HepG2 (cell line): Measurements from ENCODE around the gene COX18. TPM values are rescaled to one million over a fixed set of nuclear protein-coding genes. Genes with fewer than 3 reads are reported as not detected.

Experiments used
- GMEB2 ChIP-seq: IDR thresholded peaks from 2 replicates; pipeline ENCODE4 v1.6.1; 2016; ENCODE audit warnings: missing biosample characterization, missing genetic modification reagents, low read depth
- HBP1 ChIP-seq: IDR thresholded peaks from 2 replicates; pipeline ENCODE4 v1.6.1; 2016; ENCODE audit warnings: low read depth, control low read depth
- MTF1 ChIP-seq: sonication (generic); formaldehyde crosslinking; IDR thresholded peaks from 2 replicates; pipeline ENCODE4 v1.5.0; 2020; ENCODE audit warnings: missing genetic modification reagents
- SP2 ChIP-seq: sonication (generic); formaldehyde crosslinking; IDR thresholded peaks from 2 replicates; pipeline ENCODE4 v1.5.1; 2020; ENCODE audit warnings: mild to moderate bottlenecking, missing genetic modification reagents
- TCF7 ChIP-seq: sonication (generic); IDR thresholded peaks from 2 replicates; pipeline ENCODE4 v1.6.1; 2016; ENCODE audit warnings: antibody characterized with exemption, low read depth
- ZNF251 ChIP-seq: sonication (generic); formaldehyde crosslinking; IDR thresholded peaks from 2 replicates; pipeline ENCODE4 v1.9.0; 2021; ENCODE audit warnings: mild to moderate bottlenecking, missing genetic modification reagents
- ZNF441 ChIP-seq: sonication (generic); formaldehyde crosslinking; IDR thresholded peaks from 2 replicates; pipeline ENCODE4 v1.7.0; 2021; ENCODE audit warnings: missing genetic modification reagents, borderline replicate concordance
- polyA plus RNA-seq, 8 experiments: library from polyadenylated mRNA; depleted of rRNA in 3 of 8; stranded (reverse) in 7 of 8; unstranded in 1 of 8; fragments of >200 nt; fragmentation: Illumina TruSeq in 4 of 8; extraction: Trizol in 4 of 8; gene quantifications; 2 replicates each; pipeline versions ENCODE4 v1.2.1 to v1.2.3, GENCODE V29; 2011 to 2016; ENCODE audit warnings: low read depth in 4 of 8, missing spikeins in 1 of 8, mixed read lengths in 1 of 8; ENCODE audit not compliant: insufficient read depth in 1 of 8
- total RNA-seq, 5 experiments: library from RNA; depleted of rRNA; stranded (reverse); fragments of >200 nt; fragmentation: Illumina TruSeq; extraction: Trizol; gene quantifications; 2 replicates each; pipeline ENCODE4 v1.2.3, GENCODE V29; 2016; ENCODE audit warnings: low read depth in 1 of 5
- TF ChIP-seq, protein P1 (sequence below), 2 experiments: fragments of 450-650 bp in 1 of 2; sonication (generic) in 1 of 2; formaldehyde crosslinking in 1 of 2; IDR thresholded peaks; 2 replicates each; pipeline versions ENCODE4 v1.6.1 to v1.8.0; 2016 to 2022; ENCODE audit warnings: antibody characterized with exemption in 1 of 2, mild to moderate bottlenecking in 1 of 2, missing genetic modification reagents in 1 of 2
- TF ChIP-seq, protein P2 (sequence below): sonication (generic); formaldehyde crosslinking; IDR thresholded peaks from 2 replicates; pipeline ENCODE4 v1.5.1; 2020; ENCODE audit warnings: mild to moderate bottlenecking, missing genetic modification reagents, borderline replicate concordance

The COX18 gene
- total and polyA plus RNA-seq, 2 of the 13 experiments (the other 11 are each of a cell fraction or from before 2014, with no cell fraction given) = 8.7 to 21.3 TPM

GRCh38 chr4:73018595-73018994 lies 50.9 kb downstream of the COX18 start (continued):
- TF ChIP-seq, protein P1, sequence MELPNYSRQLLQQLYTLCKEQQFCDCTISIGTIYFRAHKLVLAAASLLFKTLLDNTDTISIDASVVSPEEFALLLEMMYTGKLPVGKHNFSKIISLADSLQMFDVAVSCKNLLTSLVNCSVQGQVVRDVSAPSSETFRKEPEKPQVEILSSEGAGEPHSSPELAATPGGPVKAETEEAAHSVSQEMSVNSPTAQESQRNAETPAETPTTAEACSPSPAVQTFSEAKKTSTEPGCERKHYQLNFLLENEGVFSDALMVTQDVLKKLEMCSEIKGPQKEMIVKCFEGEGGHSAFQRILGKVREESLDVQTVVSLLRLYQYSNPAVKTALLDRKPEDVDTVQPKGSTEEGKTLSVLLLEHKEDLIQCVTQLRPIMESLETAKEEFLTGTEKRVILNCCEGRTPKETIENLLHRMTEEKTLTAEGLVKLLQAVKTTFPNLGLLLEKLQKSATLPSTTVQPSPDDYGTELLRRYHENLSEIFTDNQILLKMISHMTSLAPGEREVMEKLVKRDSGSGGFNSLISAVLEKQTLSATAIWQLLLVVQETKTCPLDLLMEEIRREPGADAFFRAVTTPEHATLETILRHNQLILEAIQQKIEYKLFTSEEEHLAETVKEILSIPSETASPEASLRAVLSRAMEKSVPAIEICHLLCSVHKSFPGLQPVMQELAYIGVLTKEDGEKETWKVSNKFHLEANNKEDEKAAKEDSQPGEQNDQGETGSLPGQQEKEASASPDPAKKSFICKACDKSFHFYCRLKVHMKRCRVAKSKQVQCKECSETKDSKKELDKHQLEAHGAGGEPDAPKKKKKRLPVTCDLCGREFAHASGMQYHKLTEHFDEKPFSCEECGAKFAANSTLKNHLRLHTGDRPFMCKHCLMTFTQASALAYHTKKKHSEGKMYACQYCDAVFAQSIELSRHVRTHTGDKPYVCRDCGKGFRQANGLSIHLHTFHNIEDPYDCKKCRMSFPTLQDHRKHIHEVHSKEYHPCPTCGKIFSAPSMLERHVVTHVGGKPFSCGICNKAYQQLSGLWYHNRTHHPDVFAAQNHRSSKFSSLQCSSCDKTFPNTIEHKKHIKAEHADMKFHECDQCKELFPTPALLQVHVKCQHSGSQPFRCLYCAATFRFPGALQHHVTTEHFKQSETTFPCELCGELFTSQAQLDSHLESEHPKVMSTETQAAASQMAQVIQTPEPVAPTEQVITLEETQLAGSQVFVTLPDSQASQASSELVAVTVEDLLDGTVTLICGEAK (IDR thresholded peaks at IDR 0.05) = no peak
- TF ChIP-seq, protein P1 (CRISPR knock-in tag; IDR thresholded peaks at IDR 0.05) = no peak
- TF ChIP-seq HBP1 (no peak), MTF1 (CRISPR knock-in tag) (no peak), GMEB2 (CRISPR knock-in tag) (no peak), ZNF251 (CRISPR knock-in tag) (no peak), TCF7 (no peak), ZNF441 (CRISPR knock-in tag) (no peak), SP2 (no peak)
- TF ChIP-seq, protein P2, sequence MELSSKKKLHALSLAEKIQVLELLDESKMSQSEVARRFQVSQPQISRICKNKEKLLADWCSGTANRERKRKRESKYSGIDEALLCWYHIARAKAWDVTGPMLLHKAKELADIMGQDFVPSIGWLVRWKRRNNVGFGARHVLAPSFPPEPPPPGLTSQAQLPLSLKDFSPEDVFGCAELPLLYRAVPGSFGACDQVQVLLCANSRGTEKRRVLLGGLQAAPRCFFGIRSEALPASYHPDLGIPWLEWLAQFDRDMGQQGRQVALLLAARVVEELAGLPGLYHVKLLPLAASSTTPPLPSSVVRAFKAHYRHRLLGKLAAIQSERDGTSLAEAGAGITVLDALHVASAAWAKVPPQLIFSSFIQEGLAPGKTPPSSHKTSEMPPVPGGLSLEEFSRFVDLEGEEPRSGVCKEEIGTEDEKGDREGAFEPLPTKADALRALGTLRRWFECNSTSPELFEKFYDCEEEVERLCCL = no peak
